Neural crest cell (in vitro differentiated cells): ENCODE measurements around the gene OR52K1. TPM values are rescaled to one million over a fixed set of nuclear protein-coding genes. Genes with fewer than 3 reads are reported as not detected.

Source experiments
- DNase-seq: peaks from one replicate; pipeline ENCODE4 v3.0.0; 2021; ENCODE audit warnings: low read depth, mixed read lengths, low spot score
- H3K27ac Mint-ChIP-seq: one replicate; pipeline ENCODE4 v1.8.0; 2021; ENCODE audit warnings: mild to moderate bottlenecking, mixed read lengths; ENCODE audit not compliant: unreplicated experiment
- H3K27me3 Mint-ChIP-seq: 2 replicates; pipeline ENCODE4 v1.8.0; 2021; ENCODE audit warnings: low read depth, mild to moderate bottlenecking, mixed read lengths
- H3K36me3 Mint-ChIP-seq: 2 replicates; pipeline ENCODE4 v1.8.0; 2021; ENCODE audit warnings: low read depth, mild to moderate bottlenecking, mixed read lengths
- H3K4me1 Mint-ChIP-seq: 2 replicates; pipeline ENCODE4 v1.8.0; 2021; ENCODE audit warnings: mixed read lengths
- H3K4me3 Mint-ChIP-seq: one replicate; pipeline ENCODE4 v1.8.0; 2021; ENCODE audit warnings: mild to moderate bottlenecking, mixed read lengths
- H3K9me3 Mint-ChIP-seq: 2 replicates; pipeline ENCODE4 v1.8.0; 2021; ENCODE audit warnings: mixed read lengths
- CTCF ChIP-seq: fragments of 200-600 bp; sonication (generic); conservative IDR thresholded peaks from 2 replicates; pipeline ENCODE4 v1.5.0; 2021; ENCODE audit warnings: antibody characterized with exemption, mild to moderate bottlenecking
- total RNA-seq: library from RNA; stranded (reverse); gene quantifications from 2 replicates; pipeline ENCODE4 v1.2.1, GENCODE V29; 2021

Gene OR52K1
- total RNA-seq, 1 donor from 2014 or later, result not detected

GRCh38 chr11:4511282-4512245 lies 29.1 kb downstream of the OR52K1 start:
- no peak for DNase-seq
- no peak overlapping the region for H3K4me3 Mint-ChIP-seq
- TF ChIP-seq CTCF, result no peak
- H3K9me3 Mint-ChIP-seq, result peaks cover 7% of the 10 kb centered on the region
- no peaks in the 10 kb centered on the region for H3K36me3 Mint-ChIP-seq
- H3K27ac Mint-ChIP-seq, result no peak overlapping the region
- no peaks in the 10 kb centered on the region for H3K4me1 Mint-ChIP-seq
- peaks cover 29% of the 10 kb centered on the region for H3K27me3 Mint-ChIP-seq

GRCh38 chr11:4514196-4514595 lies 31.8 kb downstream of the OR52K1 start:
- Mint-ChIP-seq H3K9me3 (no peaks in the 10 kb centered on the region), H3K4me1 (no peaks in the 10 kb centered on the region), H3K36me3 (no peaks in the 10 kb centered on the region), H3K4me3 (no peak overlapping the region), H3K27ac (no peak overlapping the region), H3K27me3 (peaks cover 21% of the 10 kb centered on the region)
- DNase-seq, result no peak
- TF ChIP-seq CTCF, result no peak

GRCh38 chr11:4522339-4522738 lies 39.9 kb downstream of the OR52K1 start:
- no peaks in the 10 kb centered on the region for H3K9me3 Mint-ChIP-seq
- H3K27me3 Mint-ChIP-seq, result peaks cover 26% of the 10 kb centered on the region
- TF ChIP-seq CTCF, result no peak
- no peak overlapping the region for H3K4me3 Mint-ChIP-seq
- no peaks in the 10 kb centered on the region for H3K4me1 Mint-ChIP-seq
- DNase-seq, result no peak
- no peaks in the 10 kb centered on the region for H3K36me3 Mint-ChIP-seq
- H3K27ac Mint-ChIP-seq, result no peak overlapping the region

- no peaks in the 10 kb centered on the region for H3K4me1 Mint-ChIP-seq
- peaks cover 28% of the 10 kb centered on the region for H3K27me3 Mint-ChIP-seq
- DNase-seq, result no peak
- no peak for TF ChIP-seq CTCF
- H3K4me3 Mint-ChIP-seq, result no peak overlapping the region
- H3K27ac Mint-ChIP-seq, result no peak overlapping the region
- H3K9me3 Mint-ChIP-seq, result no peaks in the 10 kb centered on the region
- no peaks in the 10 kb centered on the region for H3K36me3 Mint-ChIP-seq
Observed at GRCh38 chr11:4522752-4523151, 40.3 kb downstream of the OR52K1 start.

GRCh38 chr11:4523666-4524065 lies 41.2 kb downstream of the OR52K1 start:
- Mint-ChIP-seq H3K4me3 (no peak overlapping the region), H3K27me3 (peaks cover 30% of the 10 kb centered on the region), H3K36me3 (no peaks in the 10 kb centered on the region), H3K4me1 (no peaks in the 10 kb centered on the region), H3K9me3 (no peaks in the 10 kb centered on the region), H3K27ac (no peak overlapping the region)
- no peak for TF ChIP-seq CTCF
- DNase-seq, result no peak
